Endometrial microvascular endothelial cells (primary cell): Measurements from ENCODE around the gene SCAP. TPM values are rescaled to one million over a fixed set of nuclear protein-coding genes. Genes with fewer than 3 reads are reported as not detected.

Experiments used
- in situ Hi-C: cut with HindIII; loops from 2 replicates; pipeline ENCODE4 v1.10.0; 2017; ENCODE audit warnings: low sequenced_read_pairs, low pct_unique_long_range_greater_than_20kb; ENCODE audit errors: inconsistent ontology term
- total RNA-seq: library from RNA; depleted of rRNA; stranded (reverse); fragments of >200 nt; gene quantifications from one replicate; pipeline ENCODE4 v1.2.3, GENCODE V29; 2015; ENCODE audit errors: inconsistent ontology term

SCAP gene
- total RNA-seq, 1 donor from 2014 or later: 55.8 TPM

GRCh38 chr3:47419083-47420043 lies 56.4 kb downstream of the SCAP start:
- in situ Hi-C loops: no loop called here

GRCh38 chr3:47418167-47419082 lies 57.3 kb downstream of the SCAP start:
- in situ Hi-C loops: no loop called here

GRCh38 chr3:47416041-47416440 lies 59.7 kb downstream of the SCAP start:
- in situ Hi-C loops: no loop called here

GRCh38 chr3:47414666-47415587 lies 60.8 kb downstream of the SCAP start:
- in situ Hi-C loops: no loop called here

- in situ Hi-C loops: no loop called here
Measured at GRCh38 chr3:47414161-47414564, 61.6 kb downstream of the SCAP start.

- in situ Hi-C loops: no loop called here
Measured at GRCh38 chr3:47413751-47414150, 62.0 kb downstream of the SCAP start.

- in situ Hi-C loops: no loop called here
Measured at GRCh38 chr3:47412842-47413520, 62.8 kb downstream of the SCAP start.

GRCh38 chr3:47412453-47412756 lies 63.3 kb downstream of the SCAP start:
- in situ Hi-C loops: no loop called here

GRCh38 chr3:47411696-47412452 lies 63.9 kb downstream of the SCAP start:
- in situ Hi-C loops: no loop called here

GRCh38 chr3:47410801-47411646 lies 64.7 kb downstream of the SCAP start:
- in situ Hi-C loops: no loop called here

- in situ Hi-C loops: no loop called here
Measured at GRCh38 chr3:47410417-47410720, 65.4 kb downstream of the SCAP start.

GRCh38 chr3:47409688-47410416 lies 65.9 kb downstream of the SCAP start:
- in situ Hi-C loops: no loop called here

- in situ Hi-C loops: no loop called here
Measured at GRCh38 chr3:47409284-47409683, 66.5 kb downstream of the SCAP start.

- in situ Hi-C loops: no loop called here
Measured at GRCh38 chr3:47408839-47409229, 66.9 kb downstream of the SCAP start.

GRCh38 chr3:47407896-47408838 lies 67.6 kb downstream of the SCAP start:
- in situ Hi-C loops: no loop called here
